ENCODE results near the gene GRXCR1.

DNA sequence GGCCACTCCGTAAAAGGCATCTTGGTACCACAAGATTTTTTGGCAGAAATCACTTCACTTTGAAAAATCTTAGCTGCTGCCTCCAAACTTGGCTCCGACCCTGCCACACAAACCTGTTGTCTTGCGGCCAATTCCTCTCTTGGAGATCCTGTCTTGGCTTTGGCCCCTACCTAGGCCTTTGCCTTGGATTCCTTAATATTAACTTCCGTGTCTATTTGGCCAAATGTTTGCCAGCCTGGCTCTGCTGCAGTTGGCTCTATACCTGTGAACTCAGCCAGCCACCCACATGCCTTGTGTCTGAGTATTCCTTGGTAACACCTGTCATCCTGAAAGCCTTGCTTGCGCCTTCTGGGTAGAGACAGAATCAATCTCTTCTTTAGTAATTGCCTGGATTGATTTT, 12.5 kb downstream of the GRXCR1 start:
- TF ChIP-seq, protein P1, sequence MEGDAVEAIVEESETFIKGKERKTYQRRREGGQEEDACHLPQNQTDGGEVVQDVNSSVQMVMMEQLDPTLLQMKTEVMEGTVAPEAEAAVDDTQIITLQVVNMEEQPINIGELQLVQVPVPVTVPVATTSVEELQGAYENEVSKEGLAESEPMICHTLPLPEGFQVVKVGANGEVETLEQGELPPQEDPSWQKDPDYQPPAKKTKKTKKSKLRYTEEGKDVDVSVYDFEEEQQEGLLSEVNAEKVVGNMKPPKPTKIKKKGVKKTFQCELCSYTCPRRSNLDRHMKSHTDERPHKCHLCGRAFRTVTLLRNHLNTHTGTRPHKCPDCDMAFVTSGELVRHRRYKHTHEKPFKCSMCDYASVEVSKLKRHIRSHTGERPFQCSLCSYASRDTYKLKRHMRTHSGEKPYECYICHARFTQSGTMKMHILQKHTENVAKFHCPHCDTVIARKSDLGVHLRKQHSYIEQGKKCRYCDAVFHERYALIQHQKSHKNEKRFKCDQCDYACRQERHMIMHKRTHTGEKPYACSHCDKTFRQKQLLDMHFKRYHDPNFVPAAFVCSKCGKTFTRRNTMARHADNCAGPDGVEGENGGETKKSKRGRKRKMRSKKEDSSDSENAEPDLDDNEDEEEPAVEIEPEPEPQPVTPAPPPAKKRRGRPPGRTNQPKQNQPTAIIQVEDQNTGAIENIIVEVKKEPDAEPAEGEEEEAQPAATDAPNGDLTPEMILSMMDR (IDR thresholded peaks at IDR 0.05; ENCODE audit: low read depth, low read length): no peak
- TF ChIP-seq EZH2phosphoT487 (IDR thresholded peaks at IDR 0.05; ENCODE audit: low read depth): no peak
